ENCODE measurements around the gene MUC12. TPM values are rescaled to one million over a fixed set of nuclear protein-coding genes. Genes with fewer than 3 reads are reported as not detected.
"Not testable (repeated sequence)": the region's sequence is repeated elsewhere in the genome, so short reads cannot be mapped to it uniquely, and the experiment has no call there.

The MUC12 gene
- total RNA-seq, 2 experiments from 2014 or later = 0.48 to 1.0 TPM

- Mint-ChIP-seq H3K4me1 (ENCODE audit: low read depth) (peaks cover 3% of the 10 kb centered on the region), H3K4me3 (no peak overlapping the region), H3K9me3 (no peaks in the 10 kb centered on the region), H3K27ac (no peak overlapping the region), H3K36me3 (no peaks in the 10 kb centered on the region), H3K27me3 (peaks cover 36% of the 10 kb centered on the region)
- DNase-seq = peak; percentile 63
- ChIA-PET CTCF (interaction anchor here (0.6 to 2.3 kb wide), 25 partner anchors 10 to 353 kb away, joined by 3 to 37 read pairs (median 4); partner anchors contain the start of genes ACHE, POP7, SLC12A9 and TRIM56), POLR2A (no interaction called here)
- intact Hi-C loops (cut with micrococcal nuclease) = loop anchor here (2.0 to 5.0 kb wide), 2 partner anchors 164 to 256 kb away; partner anchors contain the start of gene ACHE
These were observed 89.0 kb downstream of the MUC12 start for GRCh38 chr7:101058355-101058754.

- Mint-ChIP-seq H3K36me3 (no peaks in the 10 kb centered on the region), H3K27ac (peak overlapping the region; percentile 42), H3K9me3 (no peaks in the 10 kb centered on the region), H3K4me1 (ENCODE audit: low read depth) (peaks cover 3% of the 10 kb centered on the region), H3K27me3 (peaks cover 41% of the 10 kb centered on the region), H3K4me3 (no peak overlapping the region)
- no peak for DNase-seq
- ChIA-PET CTCF (interaction anchor here (0.6 to 2.3 kb wide), 13 partner anchors 11 to 354 kb away, joined by 3 to 37 read pairs (median 6); partner anchors contain the start of genes ACHE, POP7, SLC12A9 and TRIM56), POLR2A (no interaction called here)
- intact Hi-C loops (cut with micrococcal nuclease) = loop anchor here (1.0 to 5.0 kb wide), 3 partner anchors 93 to 257 kb away; partner anchors contain the start of gene ACHE
These were observed 90.2 kb downstream of the MUC12 start for GRCh38 chr7:101059620-101059942.

GRCh38 chr7:101060992-101061391 is 91.6 kb downstream of the MUC12 start:
- peaks cover 44% of the 10 kb centered on the region for H3K27me3 Mint-ChIP-seq
- no peaks in the 10 kb centered on the region for H3K36me3 Mint-ChIP-seq
- peaks cover 3% of the 10 kb centered on the region for H3K4me1 Mint-ChIP-seq (ENCODE audit: low read depth)
- ChIA-PET CTCF (interaction anchor here (0.6 to 0.7 kb wide), 2 partner anchors 354 to 1176 kb away, joined by 3 read pairs; no protein-coding TSS in a partner anchor), POLR2A (no interaction called here)
- DNase-seq = no peak
- H3K4me3 Mint-ChIP-seq = no peak overlapping the region
- intact Hi-C loops (cut with micrococcal nuclease) = no loop called here
- H3K9me3 Mint-ChIP-seq = no peaks in the 10 kb centered on the region
- H3K27ac Mint-ChIP-seq = no peak overlapping the region

- H3K27ac Mint-ChIP-seq; H3K9me3 Mint-ChIP-seq; DNase-seq; CTCF ChIA-PET; H3K4me3 Mint-ChIP-seq; H3K4me1 Mint-ChIP-seq (ENCODE audit: low read depth); H3K36me3 Mint-ChIP-seq; intact Hi-C loops (cut with micrococcal nuclease); POLR2A ChIA-PET: not testable (repeated sequence)
- H3K27me3 Mint-ChIP-seq = peaks cover 37% of the 10 kb centered on the region
These were observed 94.8 kb downstream of the MUC12 start for GRCh38 chr7:101064176-101064550.

- H3K36me3 Mint-ChIP-seq; DNase-seq; H3K4me3 Mint-ChIP-seq; H3K27ac Mint-ChIP-seq; intact Hi-C loops (cut with micrococcal nuclease); H3K9me3 Mint-ChIP-seq; POLR2A ChIA-PET; H3K4me1 Mint-ChIP-seq (ENCODE audit: low read depth): not testable (repeated sequence)
- peaks cover 34% of the 10 kb centered on the region for H3K27me3 Mint-ChIP-seq
- CTCF ChIA-PET = interaction anchor here (0.6 to 3.2 kb wide), 2 partner anchors 12 to 28 kb away, joined by 3 to 10 read pairs; no protein-coding TSS in a partner anchor
These were observed 95.8 kb downstream of the MUC12 start for GRCh38 chr7:101065162-101065561.

GRCh38 chr7:101066141-101066832 is 96.9 kb downstream of the MUC12 start:
- H3K9me3 Mint-ChIP-seq = no peaks in the 10 kb centered on the region
- H3K4me1 Mint-ChIP-seq (ENCODE audit: low read depth) = no peaks in the 10 kb centered on the region
- no peaks in the 10 kb centered on the region for H3K36me3 Mint-ChIP-seq
- no peak overlapping the region for H3K4me3 Mint-ChIP-seq
- ChIA-PET CTCF (interaction anchor here (3.2 kb wide), 1 partner anchor 11 kb away, joined by 10 read pairs; no protein-coding TSS in a partner anchor), POLR2A (no interaction called here)
- peaks cover 28% of the 10 kb centered on the region for H3K27me3 Mint-ChIP-seq
- intact Hi-C loops (cut with micrococcal nuclease) = no loop called here
- no peak for DNase-seq
- no peak overlapping the region for H3K27ac Mint-ChIP-seq

GRCh38 chr7:101066833-101067177 is 97.4 kb downstream of the MUC12 start:
- Mint-ChIP-seq H3K4me3 (no peak overlapping the region), H3K27ac (no peak overlapping the region), H3K9me3 (no peaks in the 10 kb centered on the region), H3K27me3 (peaks cover 25% of the 10 kb centered on the region), H3K36me3 (no peaks in the 10 kb centered on the region), H3K4me1 (ENCODE audit: low read depth) (no peaks in the 10 kb centered on the region)
- no peak for DNase-seq
- ChIA-PET CTCF (interaction anchor here (3.2 kb wide), 1 partner anchor 11 kb away, joined by 10 read pairs; no protein-coding TSS in a partner anchor), POLR2A (no interaction called here)
- intact Hi-C loops (cut with micrococcal nuclease) = no loop called here

- Mint-ChIP-seq H3K4me1 (ENCODE audit: low read depth) (no peaks in the 10 kb centered on the region), H3K27ac (no peak overlapping the region), H3K27me3 (peaks cover 19% of the 10 kb centered on the region), H3K4me3 (no peak overlapping the region), H3K36me3 (no peaks in the 10 kb centered on the region), H3K9me3 (no peaks in the 10 kb centered on the region)
- intact Hi-C loops (cut with micrococcal nuclease) = no loop called here
- no peak for DNase-seq
- ChIA-PET POLR2A (no interaction called here), CTCF (interaction anchor here (0.7 kb wide), 1 partner anchor 9 kb away, joined by 3 read pairs; no protein-coding TSS in a partner anchor)
These were observed 99.0 kb downstream of the MUC12 start for GRCh38 chr7:101068401-101068800.

Other genes starting within 250 kb of the MUC12 start
- not detected for gene EPO, start 249.1 kb upstream of the MUC12 start, total RNA-seq
- gene ZAN, start 236.0 kb upstream of the MUC12 start, total RNA-seq = not detected
- gene EPHB4, start 142.0 kb upstream of the MUC12 start, total RNA-seq = 1 to 10 TPM; 2.8 to 3.6 TPM
- gene SLC12A9, start 116.9 kb upstream of the MUC12 start, total RNA-seq = 10 to 100 TPM; 17.8 to 18.5 TPM
- 10 to 100 TPM; 25.8 to 25.9 TPM for gene TRIP6, start 102.2 kb upstream of the MUC12 start, total RNA-seq
- 100 to 1,000 TPM; 209 to 223 TPM for gene SRRT, start 94.5 kb upstream of the MUC12 start, total RNA-seq
- gene UFSP1, start 79.8 kb upstream of the MUC12 start, total RNA-seq = 1 to 10 TPM; 1.5 to 2.0 TPM
- gene ACHE, start 73.7 kb upstream of the MUC12 start, total RNA-seq = not detected
- under 1 TPM in 1 of 2 experiments, not detected in 1; 0.29 TPM for gene MUC3A, start 20.0 kb upstream of the MUC12 start, total RNA-seq
- gene MUC17, start 50.5 kb downstream of the MUC12 start, total RNA-seq = not detected
- 10 to 100 TPM; 42.3 to 44.5 TPM for gene TRIM56, start 115.9 kb downstream of the MUC12 start, total RNA-seq
- under 1 TPM in 1 of 2 experiments, not detected in 1; 0.12 TPM for gene SERPINE1, start 157.5 kb downstream of the MUC12 start, total RNA-seq
- gene AP1S1, start 184.9 kb downstream of the MUC12 start, total RNA-seq = 10 to 100 TPM; 41.1 to 44.7 TPM
- gene VGF, start 196.0 kb downstream of the MUC12 start, total RNA-seq = not detected
- not detected for gene NAT16, start 210.7 kb downstream of the MUC12 start, total RNA-seq
- gene MOGAT3, start 231.5 kb downstream of the MUC12 start, total RNA-seq = not detected
- gene PLOD3, start 248.0 kb downstream of the MUC12 start, total RNA-seq = 10 to 100 TPM; 37.1 to 43.4 TPM
- 10 to 100 TPM; 40.2 to 42.8 TPM for gene ZNHIT1, start 248.6 kb downstream of the MUC12 start, total RNA-seq

Measured in activated CD4-positive, alpha-beta memory T cell treated with anti-CD3 and anti-CD28 coated beads for 36 hours (primary cell).